Fibroblast of lung (primary cell): ENCODE data around the gene GGT7.

Experiments used
- CTCF ChIP-seq, 2 donors: IDR thresholded peaks in 1 of 2; conservative IDR thresholded peaks in 1 of 2; 1 replicate in 1 of 2; 2 replicates in 1 of 2; pipeline ENCODE4 v1.5.1; 2011 to 2012; ENCODE audit warnings: low read length in 2 of 2, control low read depth in 1 of 2, inconsistent platforms in 1 of 2, low read depth in 1 of 2, mild to moderate bottlenecking in 1 of 2
- EZH2 ChIP-seq: IDR thresholded peaks from 2 replicates; pipeline ENCODE4 v1.5.1; 2012; ENCODE audit warnings: low read length, control low read depth, mild to moderate bottlenecking; ENCODE audit errors: missing control alignments

- TF ChIP-seq CTCF (conservative IDR thresholded peaks at IDR 0.05 in 1 of 2, IDR thresholded peaks at IDR 0.05 in 1 of 2; ENCODE audit: low read depth in 1 of 2, low read length in 2 of 2) (no peak), EZH2 (no peak)
Measured at GRCh38 chr20:34825530-34826362, 46.9 kb downstream of the GGT7 start, which contains the start of gene NCOA6.
